HG03378 (cell line): ENCODE results near the gene C2.
"Not testable (repeated sequence)": the region's sequence is repeated elsewhere in the genome, so short reads cannot be mapped to it uniquely, and the experiment has no call there.

Experiments
- ATAC-seq: cut with Tn5 transposase; IDR thresholded peaks from one replicate; pipeline ENCODE4 v1.9.1; 2021; ENCODE audit warnings: mild to moderate bottlenecking, moderate library complexity; ENCODE audit not compliant: unreplicated experiment

The C2 gene

DNA sequence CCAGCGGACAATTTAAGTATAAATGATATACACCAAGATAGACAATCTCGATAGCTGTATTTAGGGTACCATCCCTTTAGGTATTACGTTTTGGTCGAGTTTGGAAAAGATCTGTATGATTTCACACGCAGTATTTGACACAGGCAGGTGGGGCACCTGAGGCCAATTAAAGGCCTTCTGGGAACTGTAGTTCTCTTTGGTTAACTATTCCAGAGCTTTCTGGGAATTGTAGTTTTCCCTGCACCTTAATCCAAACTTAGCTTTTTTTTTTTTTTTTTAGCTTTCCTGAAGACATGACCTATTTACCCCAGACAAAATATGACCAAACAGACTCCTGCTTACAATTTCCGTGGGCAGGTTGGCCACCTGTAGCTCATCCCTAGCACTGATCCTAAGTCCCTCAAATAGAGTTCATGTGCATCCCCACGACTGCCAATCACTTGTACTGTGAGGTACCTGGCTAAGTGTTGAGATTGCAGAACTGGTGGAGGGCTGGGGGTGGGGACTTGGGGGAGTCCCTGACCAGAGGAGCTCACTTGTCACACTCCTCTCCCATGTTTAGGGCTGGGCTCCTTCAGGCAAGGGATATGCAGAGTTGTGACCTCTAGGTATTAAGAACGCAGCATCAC lies 29.0 kb upstream of the C2 start:
- ATAC-seq, result no peak

DNA sequence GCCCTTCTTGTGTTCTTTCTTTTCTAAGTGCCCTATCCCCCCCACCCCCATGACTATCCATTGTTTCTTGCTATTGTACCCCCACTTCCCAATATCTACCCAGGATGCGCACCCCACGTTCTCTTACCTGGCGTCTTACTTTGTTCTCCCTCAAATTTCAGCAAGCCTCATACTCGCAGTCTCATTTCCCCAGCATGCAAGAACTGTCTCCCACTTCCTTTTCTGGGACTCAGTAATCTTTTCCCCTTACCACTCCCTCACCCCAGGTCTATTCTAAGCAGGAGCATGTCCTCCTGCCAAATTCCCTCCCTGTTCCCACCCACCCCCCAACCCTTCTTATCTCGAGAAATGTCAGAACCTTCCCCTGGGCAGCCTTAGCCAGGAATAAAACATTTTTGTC lies 28.3 kb upstream of the C2 start:
- ATAC-seq, result no peak

DNA sequence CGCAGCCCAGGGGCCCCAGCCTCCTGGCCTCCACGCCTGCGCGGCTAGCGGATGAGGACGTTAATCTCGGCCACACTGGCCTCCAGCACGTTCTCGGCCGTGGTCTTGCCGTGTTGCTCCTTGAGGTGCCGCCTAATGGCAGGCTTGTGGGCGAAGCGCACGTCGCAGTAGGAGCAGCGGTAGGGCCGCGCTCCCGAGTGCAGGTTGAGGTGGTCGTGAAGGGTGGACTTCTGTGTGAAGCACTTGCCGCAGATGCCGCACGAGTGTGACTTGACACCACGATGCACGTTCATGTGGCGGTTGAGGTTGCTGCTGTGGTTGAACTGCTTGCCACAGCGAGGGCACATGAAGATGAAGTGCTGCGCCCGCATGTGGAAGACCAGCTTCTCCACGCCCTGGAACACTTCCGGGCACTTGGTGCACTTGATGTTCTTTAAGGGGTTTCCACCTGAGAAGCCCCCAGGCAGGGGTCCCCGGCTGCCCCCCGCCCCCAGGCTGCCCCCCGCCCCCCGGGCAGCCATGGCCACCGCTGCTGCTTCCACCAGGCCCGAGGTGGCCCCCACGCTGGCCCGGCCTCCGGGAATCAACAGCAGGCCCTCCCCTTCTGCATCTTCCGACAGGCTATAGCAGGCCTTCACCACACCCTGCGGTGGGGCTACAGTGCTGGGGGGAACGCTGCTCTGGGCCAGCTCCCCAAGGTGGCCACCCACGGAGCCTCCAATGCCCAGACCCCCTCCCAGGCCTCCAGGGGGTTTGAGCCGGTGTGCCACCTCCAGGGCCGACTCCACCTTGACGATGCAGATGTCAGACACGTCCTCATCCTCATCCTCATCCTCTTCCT lies 27.4 kb upstream of the C2 start:
- ATAC-seq, result no peak

DNA sequence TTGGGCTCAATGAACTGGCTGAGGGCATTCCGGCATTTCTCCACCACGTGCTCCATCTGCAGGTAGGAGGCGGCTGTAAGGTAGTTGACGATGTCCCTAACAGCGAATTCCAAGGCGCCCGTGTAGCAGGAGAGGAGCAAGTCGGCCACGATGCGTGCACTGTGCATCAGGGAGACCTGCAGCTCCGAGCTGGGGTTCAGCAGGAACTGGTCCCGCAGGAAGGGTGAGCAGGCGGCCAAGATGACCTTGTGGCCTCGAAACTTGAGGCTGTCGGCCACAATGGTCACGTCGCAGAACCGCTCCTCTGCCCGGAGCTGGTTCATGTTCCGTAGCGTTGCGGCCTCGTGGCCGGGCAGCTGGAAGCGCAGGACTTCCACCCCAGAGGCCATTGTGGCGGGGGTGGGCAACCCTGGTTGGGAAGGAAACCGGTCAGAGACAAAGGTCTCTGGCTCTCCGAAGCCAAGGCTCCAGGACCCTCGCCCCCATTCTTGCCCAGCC lies 26.6 kb upstream of the C2 start:
- ATAC-seq, result no peak

DNA sequence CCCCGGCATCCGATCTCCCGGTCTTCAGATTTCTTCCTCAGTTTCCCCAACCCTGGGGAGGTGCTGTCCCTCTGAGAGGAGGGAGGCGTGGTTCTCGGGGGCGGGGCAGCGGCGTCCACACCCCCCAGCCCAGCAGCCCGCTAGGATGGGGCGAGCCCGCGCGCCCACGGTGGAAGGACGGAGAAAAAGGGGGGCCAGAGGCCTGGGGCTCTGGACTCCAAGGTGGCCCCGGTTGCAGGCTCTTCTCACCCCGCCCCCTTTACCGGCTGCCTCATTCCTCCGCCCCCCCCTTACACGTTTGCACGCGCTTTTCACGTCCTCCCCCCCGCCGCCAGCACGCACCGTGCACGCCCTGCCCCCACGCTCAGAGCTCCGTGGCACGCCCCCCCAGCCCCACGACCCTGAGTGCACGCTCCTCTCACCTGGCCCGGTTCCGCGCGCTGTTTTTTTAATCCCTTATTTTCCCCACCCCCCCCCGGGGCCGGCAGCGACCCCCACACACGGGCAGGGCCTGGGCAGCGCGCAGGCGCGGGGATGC lies 26.0 kb upstream of the C2 start:
- no peak for ATAC-seq

DNA sequence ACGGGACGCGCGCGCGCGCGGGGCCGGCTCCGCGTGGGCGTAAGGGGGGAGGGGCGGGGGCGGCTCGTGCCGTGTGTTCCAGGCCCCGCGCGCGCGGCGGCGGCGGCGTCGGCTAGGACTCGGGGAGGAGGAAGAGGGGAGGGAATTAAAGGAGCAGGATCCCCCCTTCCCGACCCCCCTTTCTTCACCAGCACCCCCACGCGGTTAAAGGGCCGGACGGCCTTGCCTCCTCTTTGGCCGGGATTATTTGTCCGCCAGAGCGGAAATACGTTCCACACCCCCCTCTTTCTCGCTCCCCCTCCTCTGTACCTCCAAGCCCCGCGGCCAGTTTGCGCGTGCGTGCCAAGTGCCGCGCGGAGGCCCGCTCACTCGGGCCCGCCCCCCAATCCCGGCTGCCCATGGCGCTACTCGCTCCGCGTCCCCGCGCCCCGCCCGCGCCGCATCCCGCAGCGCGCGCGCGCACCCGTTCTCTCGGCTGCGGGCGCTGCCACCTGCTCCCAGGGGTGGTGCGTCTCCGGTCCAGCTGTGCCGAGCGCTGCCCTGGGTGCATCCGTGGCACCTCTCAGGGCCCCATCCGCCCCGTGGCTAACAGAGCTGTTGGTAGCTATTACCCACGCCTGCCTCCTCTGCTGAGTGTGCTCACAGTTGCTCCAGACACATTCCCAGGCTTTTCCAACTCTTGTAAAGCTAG lies 25.4 kb upstream of the C2 start, which contains the start of gene ZBTB12:
Gene ZBTB12 (minus strand): TSS at position 134 of the 691 bp plus-strand sequence. CDS start 781 bp downstream, outside the sequence.
- ATAC-seq, result no peak

DNA sequence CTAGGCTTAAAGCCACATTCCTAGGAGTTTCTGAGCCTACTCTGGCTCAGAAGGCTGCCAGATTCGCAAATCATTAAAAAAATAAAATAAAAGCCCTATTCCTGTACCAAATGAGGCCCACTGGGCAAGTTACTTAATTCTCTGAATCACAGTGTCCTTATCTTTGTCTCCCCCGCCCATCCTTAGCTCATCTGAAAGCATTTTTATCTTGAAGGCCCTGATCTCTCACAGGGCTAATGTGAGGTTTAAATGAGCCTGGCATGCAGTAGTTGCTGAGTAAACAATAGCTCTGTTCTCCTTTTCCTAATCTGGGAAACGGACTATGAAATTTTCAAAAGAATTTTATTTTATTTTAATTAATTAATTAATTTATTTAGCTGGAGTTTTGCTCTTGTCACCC lies 23.6 kb upstream of the C2 start:
- ATAC-seq, result no peak

DNA sequence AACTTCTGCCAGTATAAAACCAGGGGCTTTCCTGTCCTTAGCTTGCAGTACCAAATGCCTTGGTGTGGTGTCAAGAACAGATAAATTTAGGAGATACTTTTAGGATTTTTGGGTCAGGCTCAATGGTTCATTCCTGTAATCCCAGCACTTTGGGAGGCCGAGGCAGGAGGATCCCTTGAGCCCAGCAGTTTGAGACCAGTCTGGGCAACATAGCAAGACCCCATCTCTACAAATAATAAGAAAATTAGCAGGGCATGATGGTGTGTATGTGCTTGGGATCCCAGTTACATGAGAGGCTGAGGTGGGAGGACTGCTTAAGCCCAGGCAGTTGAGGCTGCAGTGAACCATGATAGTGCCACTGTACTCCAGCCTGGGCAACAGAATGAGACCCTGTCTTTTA lies 22.5 kb upstream of the C2 start:
- ATAC-seq, result no peak

DNA sequence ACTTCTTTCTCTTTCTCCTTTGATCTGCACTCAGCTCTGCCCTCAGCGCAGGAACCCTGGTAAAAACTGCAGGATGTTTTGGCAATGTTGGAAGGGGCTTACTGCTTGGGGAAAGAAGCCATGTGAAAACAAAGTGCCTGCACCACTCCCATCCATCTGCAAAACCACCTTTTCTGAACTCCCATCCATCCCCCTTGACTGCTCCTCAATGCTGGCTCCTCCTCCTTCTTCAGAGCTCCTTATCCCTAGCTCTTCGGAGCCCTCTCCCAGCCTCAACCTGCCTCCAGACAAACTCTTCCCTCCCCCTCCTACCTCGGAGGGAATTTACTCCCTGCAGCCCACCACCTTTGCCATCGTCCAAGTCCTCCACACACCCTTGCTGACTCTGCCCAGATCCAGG lies 21.4 kb upstream of the C2 start:
- no peak for ATAC-seq

DNA sequence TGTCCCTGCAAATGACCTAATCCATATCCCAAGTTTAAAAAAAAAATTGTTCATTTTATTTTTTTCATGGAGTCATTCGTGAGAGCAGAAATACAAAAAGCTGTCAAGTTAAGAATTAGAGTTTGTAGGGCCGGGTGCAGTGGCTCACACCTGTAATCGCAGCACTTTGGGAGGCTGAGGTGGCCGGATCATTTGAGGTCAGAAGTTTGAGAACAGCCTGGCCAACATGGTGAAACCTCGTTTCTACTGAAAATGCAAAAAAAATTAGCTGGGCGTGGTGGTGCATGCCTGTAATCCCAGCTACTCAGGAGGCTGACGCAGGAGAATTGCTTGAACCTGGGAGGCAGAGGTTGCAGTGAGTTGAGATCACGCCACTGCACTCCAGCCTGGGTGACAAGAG lies 20.8 kb upstream of the C2 start:
- not testable (repeated sequence) for ATAC-seq

DNA sequence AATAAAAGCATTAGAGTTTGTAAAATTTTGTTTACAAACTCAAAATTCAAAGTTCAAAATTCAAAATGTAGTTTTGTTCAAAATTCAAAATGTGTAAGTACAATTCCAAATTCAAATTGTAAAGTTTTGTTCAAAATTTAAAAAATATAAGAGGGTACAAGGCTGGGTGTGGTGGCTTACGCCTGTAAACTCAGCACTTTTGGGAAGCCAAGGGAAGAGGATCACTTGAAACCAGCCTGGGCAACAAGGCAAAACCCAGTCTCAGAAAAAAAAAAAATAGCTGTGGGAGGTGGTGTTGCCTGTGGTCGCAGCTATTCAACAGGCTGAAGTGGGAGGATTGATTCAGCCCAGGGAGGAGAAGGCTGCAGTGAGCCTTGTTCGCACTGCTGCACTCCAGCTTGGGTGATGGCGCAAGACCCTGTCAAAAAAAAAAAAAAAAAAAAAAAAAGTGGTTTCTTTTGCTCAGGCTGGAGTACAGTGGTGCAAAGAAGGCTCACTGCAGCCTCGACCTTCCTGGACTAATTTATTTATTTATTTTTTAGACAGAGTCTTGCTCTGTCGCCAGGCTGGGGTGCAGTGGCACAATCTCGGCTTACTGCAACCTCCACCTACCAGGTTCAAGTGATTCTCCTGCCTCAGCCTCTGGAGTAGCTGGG lies 20.2 kb upstream of the C2 start:
- ATAC-seq, result no peak

DNA sequence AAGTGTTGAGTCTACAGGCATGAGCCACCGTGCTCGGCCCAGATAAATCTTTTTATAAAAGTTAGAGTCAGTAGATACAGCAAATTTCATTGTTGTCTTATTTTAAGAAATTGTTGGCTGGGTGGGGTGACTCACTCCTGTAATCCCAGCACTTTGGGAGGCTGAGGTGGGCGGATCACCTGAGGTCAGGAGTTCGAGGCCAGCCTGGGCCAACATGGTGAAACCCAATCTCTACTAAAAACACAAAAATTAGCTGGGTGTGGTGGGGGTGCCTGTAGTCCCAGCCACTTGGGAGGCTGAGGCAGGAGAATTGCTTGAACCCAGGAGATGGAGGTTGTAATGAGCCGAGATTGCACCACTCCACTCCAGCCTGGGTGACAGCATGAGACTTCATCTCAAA lies 19.3 kb upstream of the C2 start:
- ATAC-seq, result not testable (repeated sequence)

DNA sequence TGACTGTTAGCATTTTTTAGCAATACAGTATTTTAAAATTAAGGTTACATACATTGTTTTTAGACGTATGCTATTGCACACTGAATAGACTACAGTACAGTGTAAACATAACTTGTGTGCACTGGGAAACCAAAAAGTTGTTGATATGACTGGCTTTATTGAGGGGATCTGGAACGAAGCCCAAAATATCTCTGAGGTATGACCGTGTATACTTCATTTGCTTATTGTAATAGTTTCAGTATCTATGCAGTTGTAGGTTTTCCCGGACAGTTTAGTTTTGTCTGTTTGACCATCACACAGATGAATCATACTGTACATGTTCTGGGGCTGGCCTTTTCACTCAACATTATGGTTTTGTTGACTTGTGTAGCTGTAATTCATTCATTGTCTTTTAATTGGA lies 18.7 kb upstream of the C2 start:
- ATAC-seq, result peak; percentile 76

DNA sequence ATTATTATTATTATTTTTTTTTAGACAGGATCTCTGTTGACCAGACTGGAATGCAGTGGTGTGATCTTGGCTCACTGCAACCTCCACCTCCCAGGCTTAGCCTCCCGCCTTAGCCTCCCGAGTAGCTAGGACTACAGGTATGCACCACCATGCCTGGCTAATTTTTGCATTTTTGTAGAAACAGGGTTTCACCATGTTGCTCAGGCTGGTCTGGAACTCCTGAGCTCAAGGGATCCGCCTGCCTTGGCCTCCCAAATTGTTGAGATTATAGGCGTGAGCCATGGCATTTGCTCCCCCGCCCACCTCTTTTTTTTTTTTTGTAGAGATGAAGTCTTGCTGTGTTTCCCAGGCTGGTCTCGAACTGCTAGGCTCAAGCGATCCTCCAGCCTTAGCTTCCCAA lies 18.2 kb upstream of the C2 start:
- ATAC-seq, result not testable (repeated sequence)

DNA sequence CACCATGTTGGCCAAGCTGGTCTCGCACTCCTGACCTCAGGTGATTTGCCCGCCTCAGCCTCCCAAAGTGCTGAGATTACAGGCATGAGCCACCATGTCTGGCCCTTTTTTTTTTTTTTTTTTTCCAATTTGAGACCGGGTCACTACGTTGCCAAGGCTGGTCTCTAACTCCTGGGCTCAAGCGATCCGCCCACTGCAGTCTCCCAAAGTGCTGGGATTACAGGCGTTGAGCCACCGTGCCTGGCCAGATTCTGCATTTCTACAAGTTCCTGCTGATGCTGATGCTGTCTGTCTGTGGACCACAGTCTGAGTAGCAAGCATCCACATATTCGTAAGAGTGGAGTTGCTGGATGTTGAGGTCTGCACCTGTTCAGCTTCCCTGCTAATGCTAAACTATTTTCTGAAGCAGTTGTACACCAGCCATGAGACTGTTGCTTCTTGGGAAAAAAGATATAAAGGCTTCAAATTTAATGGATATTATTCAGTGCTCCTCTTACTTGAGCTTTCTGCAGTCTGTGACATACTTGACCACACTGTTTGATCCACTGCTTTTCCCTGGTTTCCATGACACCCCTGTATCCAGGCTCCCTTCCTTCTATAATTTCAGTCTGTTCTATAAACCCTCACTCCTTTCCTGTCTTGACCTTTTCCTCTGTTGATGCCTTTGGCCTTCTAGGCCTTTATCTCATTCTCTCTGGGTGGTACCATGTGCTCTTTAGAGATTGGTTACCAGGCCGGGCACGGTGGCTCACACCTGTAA lies 15.5 kb upstream of the C2 start:
- ATAC-seq, result no peak

DNA sequence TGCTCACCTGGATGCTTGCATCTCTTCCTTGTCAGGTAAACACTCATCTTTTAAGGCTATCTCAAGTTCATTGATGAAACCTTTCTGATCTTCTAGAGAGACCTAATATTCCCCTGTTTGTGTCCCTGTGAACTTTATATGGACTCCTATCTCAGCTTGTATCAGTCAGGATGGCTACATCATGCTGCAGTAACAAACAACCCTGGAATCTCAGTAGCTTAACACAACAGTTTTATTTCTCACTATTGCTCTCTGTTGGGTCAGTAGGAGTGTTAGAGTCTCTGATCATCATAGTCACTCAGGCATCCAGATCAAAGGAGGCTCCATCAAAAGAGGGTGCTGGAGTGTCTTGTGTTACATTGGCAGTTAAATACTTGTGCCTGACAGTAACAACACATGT lies 12.2 kb upstream of the C2 start:
- no peak for ATAC-seq

DNA sequence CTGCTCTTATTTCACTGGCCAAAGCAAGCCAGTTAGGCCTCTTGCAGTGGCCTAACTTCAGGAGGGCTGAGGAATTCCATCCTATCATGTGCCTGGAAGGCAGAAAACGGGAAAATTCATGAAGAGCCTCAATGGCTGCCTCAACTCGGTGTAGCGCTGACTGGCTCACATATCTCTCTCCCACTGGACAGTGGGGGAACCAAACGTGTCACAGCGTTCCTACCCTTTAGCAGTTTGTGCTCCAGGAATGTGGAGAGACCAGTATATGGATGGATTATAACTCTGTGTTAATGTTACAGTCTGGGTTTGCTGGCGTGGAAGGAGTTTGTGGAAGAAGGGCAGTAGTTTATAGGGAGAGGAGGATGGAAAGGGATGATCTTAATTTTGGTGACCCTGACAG lies 11.8 kb upstream of the C2 start:
- ATAC-seq, result no peak

DNA sequence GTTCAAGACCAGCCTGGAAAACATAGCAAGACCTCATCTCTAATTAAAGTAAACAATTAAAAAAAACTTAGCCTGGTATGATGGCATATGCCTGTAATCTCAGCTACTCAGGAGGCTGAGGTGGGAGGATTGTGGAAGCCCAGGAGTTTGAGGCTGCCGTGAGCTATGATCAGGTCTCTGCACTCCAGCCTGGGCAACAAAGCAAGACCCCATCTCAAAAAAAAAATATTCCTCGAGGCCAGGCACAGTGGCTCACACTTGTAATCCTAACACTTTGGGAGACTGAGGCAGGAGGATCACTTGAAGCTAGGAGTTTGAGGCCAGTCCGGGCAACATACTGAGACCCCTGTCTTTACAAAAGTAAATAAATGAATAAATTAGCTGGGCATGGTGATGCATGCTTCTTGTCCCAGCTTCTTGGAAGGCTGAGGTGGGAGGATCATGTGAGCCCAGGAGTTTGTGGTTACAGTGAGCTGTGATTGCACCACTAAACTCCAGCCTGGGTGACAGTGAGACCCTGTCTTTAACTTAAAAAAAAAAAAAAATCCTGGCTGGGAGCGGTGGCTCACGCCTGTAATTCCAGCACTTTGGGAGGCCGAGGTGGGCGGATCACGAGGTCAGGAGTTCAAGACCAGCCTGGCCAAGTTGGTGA lies 9.3 kb upstream of the C2 start:
- no peak for ATAC-seq

DNA sequence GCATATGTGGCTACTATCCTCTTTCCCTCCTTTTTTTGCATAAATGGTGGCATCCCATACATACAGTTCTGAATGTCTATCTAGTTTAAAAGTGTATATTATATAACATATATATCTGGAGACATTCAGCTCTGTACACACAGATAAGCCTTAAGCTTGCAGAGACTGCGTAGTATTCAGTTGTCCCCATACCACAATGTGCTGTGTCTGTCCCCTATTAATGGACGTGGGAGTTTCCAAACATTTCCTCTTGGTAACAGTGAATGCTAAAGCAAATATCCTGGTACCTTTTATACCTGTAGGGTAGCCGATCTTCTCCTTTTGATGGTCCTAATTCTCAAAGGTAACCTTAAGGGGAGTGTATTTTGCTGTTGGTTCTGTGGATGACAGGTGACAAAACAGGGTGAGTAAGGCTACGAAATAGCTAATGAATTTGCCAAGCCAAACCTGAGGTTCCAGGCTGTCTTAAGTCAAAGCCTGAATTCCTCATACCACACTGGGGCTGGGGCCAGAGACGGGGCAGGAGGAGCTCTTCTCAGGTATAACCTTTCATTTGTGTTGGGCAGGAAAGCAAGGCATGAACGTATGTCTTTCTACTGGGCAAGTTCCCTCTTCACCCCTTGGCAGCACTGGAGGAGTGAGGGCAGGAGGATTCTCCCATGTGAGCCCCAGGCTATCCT lies 7.8 kb upstream of the C2 start:
- no peak for ATAC-seq
